Measurements from ENCODE around the gene KIAA1671. TPM values are rescaled to one million over a fixed set of nuclear protein-coding genes. Genes with fewer than 3 reads are reported as not detected.

The KIAA1671 gene
- polyA plus RNA-seq, 1 of the 3 experiments (the other 2 are of a cell fraction) = 7.4 TPM

GRCh38 chr22:25193130-25193529 lies 240.6 kb downstream of the KIAA1671 start:
- Histone ChIP-seq H3K9me2 (no peaks in the 10 kb centered on the region), H3K27ac (ENCODE audit: low read depth in 2 of 2, low read length in 1 of 2) (no peak overlapping the region), H3K4me2 (no peak overlapping the region), H3K9ac (no peak overlapping the region), H3K27me3 (ENCODE audit: insufficient read depth) (no peaks in the 10 kb centered on the region), H4K20me1 (ENCODE audit: insufficient read depth) (no peaks in the 10 kb centered on the region), H3F3A (replicated peaks; ENCODE audit: insufficient read depth) (no peaks in the 10 kb centered on the region), H2AFZ (ENCODE audit: low read depth) (no peak overlapping the region), H3K36me3 (replicated peaks in 1 of 2; ENCODE audit: control insufficient read depth in 1 of 2, insufficient read depth in 2 of 2, low read length in 1 of 2) (peaks cover 19 to 37% of the 10 kb centered on the region in 2 experiments), H3K4me1 (ENCODE audit: control insufficient read depth in 1 of 2, insufficient read depth in 2 of 2, low read depth in 1 of 2, low read length in 1 of 2) (no peaks in the 10 kb centered on the region), H3K79me2 (ENCODE audit: insufficient read depth) (no peaks in the 10 kb centered on the region), H3K9me3 (no peaks in the 10 kb centered on the region), H3K4me3 (ENCODE audit: low read depth in 2 of 2, low read length in 1 of 2) (no peak overlapping the region)
- ChIA-PET POLR2A (interaction anchor here (0.6 kb wide), 1 partner anchor 827 kb away, joined by 3 read pairs; no protein-coding TSS in a partner anchor), CTCF (interaction anchor here (0.6 to 1.8 kb wide), 3 partner anchors 9 to 44 kb away, joined by 3 to 16 read pairs (median 3); no protein-coding TSS in a partner anchor)
- WGBS (ENCODE audit: low lambda C conversion rate) = 94% methylated on average over 4 of the region's 4 CpGs
- no peak for DNase-seq
- no peak for TF ChIP-seq USF1 (IDR thresholded peaks at IDR 0.05; ENCODE audit: borderline replicate concordance, low read depth)
- TF ChIP-seq RFX5 (IDR thresholded peaks at IDR 0.05; ENCODE audit: low read length) = no peak
- no peak for TF ChIP-seq SMC3 (IDR thresholded peaks at IDR 0.05; ENCODE audit: low read depth, low read length)
- TF ChIP-seq TCF12 (IDR thresholded peaks at IDR 0.05) = no peak
- no peak for TF ChIP-seq NRF1 (IDR thresholded peaks at IDR 0.05; ENCODE audit: low read depth, low read length)
- no peak for TF ChIP-seq GATA2 (CRISPR knock-in tag; IDR thresholded peaks at IDR 0.05)
- TF ChIP-seq RAD21 (IDR thresholded peaks at IDR 0.05; ENCODE audit: low read length) = no peak
- TF ChIP-seq EP300 (IDR thresholded peaks at IDR 0.05; ENCODE audit: borderline replicate concordance in 1 of 2, low read depth in 1 of 2, low read length in 1 of 2) = no peak
- TF ChIP-seq RXRA (IDR thresholded peaks at IDR 0.05; ENCODE audit: borderline replicate concordance, low read depth) = no peak
- TF ChIP-seq YY1 (IDR thresholded peaks at IDR 0.05; ENCODE audit: low read depth) = no peak
- no peak for TF ChIP-seq NFIC (IDR thresholded peaks at IDR 0.05; ENCODE audit: borderline replicate concordance)
- no peak for TF ChIP-seq TAF1 (IDR thresholded peaks at IDR 0.05; ENCODE audit: borderline replicate concordance, low read depth, low read length)
- no peak for TF ChIP-seq FOXJ3 (CRISPR knock-in tag; IDR thresholded peaks at IDR 0.05)
- no peak for TF ChIP-seq CTCF (IDR thresholded peaks at IDR 0.05)
- TF ChIP-seq JUND (IDR thresholded peaks at IDR 0.05) = no peak
- no peak for TF ChIP-seq EZH2phosphoT487 (IDR thresholded peaks at IDR 0.05; ENCODE audit: borderline replicate concordance, low read depth)
- TF ChIP-seq TEAD4 (IDR thresholded peaks at IDR 0.05; ENCODE audit: borderline replicate concordance, insufficient read depth) = no peak
- TF ChIP-seq POLR2AphosphoS5 (IDR thresholded peaks at IDR 0.05; ENCODE audit: low read depth, low read length) = no peak
- no peak for TF ChIP-seq IRF3 (IDR thresholded peaks at IDR 0.05; ENCODE audit: low read depth, low read length)
- TF ChIP-seq ELF1 (IDR thresholded peaks at IDR 0.05) = no peak
